H9 (cell line): ENCODE results near the gene HPGD. TPM values are rescaled to one million over a fixed set of nuclear protein-coding genes. Genes with fewer than 3 reads are reported as not detected.

ENCODE experiments used
- DNase-seq: peaks from one replicate; pipeline ENCODE4 v3.0.0-alpha.2; 2017
- H2AFZ ChIP-seq: one replicate; pipeline ENCODE4 v1.6.1; 2013; ENCODE audit warnings: mild to moderate bottlenecking, low read length, control low read depth, moderate library complexity
- H2AK5ac ChIP-seq: 2 replicates; pipeline ENCODE4 v1.6.1; 2013; ENCODE audit warnings: low read length, control low read depth, mixed read lengths; ENCODE audit not compliant: insufficient read length
- H2BK120ac ChIP-seq: one replicate; pipeline ENCODE4 v1.6.1; 2013; ENCODE audit warnings: low read depth, mild to moderate bottlenecking, low read length, control low read depth, inconsistent platforms; ENCODE audit not compliant: poor library complexity, severe bottlenecking
- H2BK12ac ChIP-seq: 2 replicates; pipeline ENCODE4 v1.6.1; 2013; ENCODE audit warnings: low read length, control low read depth, mixed read lengths, low read depth; ENCODE audit not compliant: insufficient read length
- H2BK15ac ChIP-seq: 2 replicates; pipeline ENCODE4 v1.6.1; 2013; ENCODE audit warnings: low read depth, low read length, control low read depth
- H2BK20ac ChIP-seq: one replicate; pipeline ENCODE4 v1.6.1; 2013; ENCODE audit warnings: low read depth, mild to moderate bottlenecking, low read length, control low read depth, inconsistent platforms; ENCODE audit not compliant: poor library complexity, severe bottlenecking
- H2BK5ac ChIP-seq: 2 replicates; pipeline ENCODE4 v1.6.1; 2013; ENCODE audit warnings: low read length, control low read depth, mixed read lengths; ENCODE audit not compliant: insufficient read length
- H3K14ac ChIP-seq: 2 replicates; pipeline ENCODE4 v1.6.1; 2013; ENCODE audit warnings: low read length, control low read depth; ENCODE audit not compliant: insufficient read depth
- H3K18ac ChIP-seq: 2 replicates; pipeline ENCODE4 v1.6.1; 2013; ENCODE audit warnings: low read depth, mild to moderate bottlenecking, mixed read lengths, low read length, control low read depth; ENCODE audit not compliant: insufficient read length
- H3K23ac ChIP-seq: 2 replicates; pipeline ENCODE4 v1.6.1; 2013; ENCODE audit warnings: low read length, control low read depth, mixed read lengths, low read depth; ENCODE audit not compliant: insufficient read length
- H3K23me2 ChIP-seq: 2 replicates; pipeline ENCODE4 v1.6.1; 2013; ENCODE audit warnings: low read depth, mild to moderate bottlenecking, mixed read lengths, low read length, control low read depth; ENCODE audit not compliant: insufficient read length, poor library complexity, severe bottlenecking
- H3K27ac ChIP-seq: 2 replicates; pipeline ENCODE4 v1.5.1; 2013; ENCODE audit warnings: low read length, control low read depth, mixed read lengths, low read depth; ENCODE audit not compliant: insufficient read length
- H3K27me3 ChIP-seq: 2 replicates; pipeline ENCODE4 v1.6.1; 2013; ENCODE audit warnings: low read length, control low read depth, inconsistent platforms; ENCODE audit not compliant: insufficient read depth
- H3K4ac ChIP-seq: 2 replicates; pipeline ENCODE4 v1.6.1; 2013; ENCODE audit warnings: low read depth, mild to moderate bottlenecking, control low read depth, inconsistent platforms, low read length, moderate library complexity
- H3K4me1 ChIP-seq: 2 replicates; pipeline ENCODE4 v1.6.1; 2013; ENCODE audit warnings: low read length, control low read depth, inconsistent platforms; ENCODE audit not compliant: insufficient read depth
- H3K4me2 ChIP-seq: 2 replicates; pipeline ENCODE4 v1.6.1; 2013; ENCODE audit warnings: low read length, control low read depth, mixed read lengths; ENCODE audit not compliant: insufficient read length, insufficient read depth
- H3K56ac ChIP-seq: 2 replicates; pipeline ENCODE4 v1.6.1; 2013; ENCODE audit warnings: low read depth, mild to moderate bottlenecking, mixed read lengths, low read length, control low read depth; ENCODE audit not compliant: insufficient read length
- H3K79me1 ChIP-seq: 2 replicates; pipeline ENCODE4 v1.6.1; 2013; ENCODE audit warnings: low read depth, mild to moderate bottlenecking, moderate library complexity, low read length, control low read depth, inconsistent platforms; ENCODE audit not compliant: insufficient read depth, poor library complexity, severe bottlenecking
- H3K79me2 ChIP-seq: 2 replicates; pipeline ENCODE4 v1.6.1; 2013; ENCODE audit warnings: low read length, control low read depth, inconsistent platforms; ENCODE audit not compliant: insufficient read depth
- H3K9ac ChIP-seq: 2 replicates; pipeline ENCODE4 v1.6.1; 2013; ENCODE audit warnings: low read length, control low read depth, mixed read lengths; ENCODE audit not compliant: insufficient read length; ENCODE audit errors: extremely low read depth
- H3K9me3 ChIP-seq: one replicate; pipeline ENCODE4 v1.6.1; 2013; ENCODE audit warnings: low read depth, low read length, inconsistent platforms; ENCODE audit not compliant: control insufficient read depth
- H3T11ph ChIP-seq: one replicate; pipeline ENCODE4 v1.6.1; 2013; ENCODE audit warnings: mild to moderate bottlenecking, low read length, control low read depth, inconsistent platforms
- H4K20me1 ChIP-seq: one replicate; pipeline ENCODE4 v1.6.1; 2013; ENCODE audit not compliant: control insufficient read depth, insufficient read length, insufficient read depth
- H4K5ac ChIP-seq: 2 replicates; pipeline ENCODE4 v1.6.1; 2013; ENCODE audit warnings: low read depth, mild to moderate bottlenecking, mixed read lengths, low read length, control low read depth; ENCODE audit not compliant: insufficient read length
- H4K8ac ChIP-seq: replicated peaks from 2 replicates; pipeline ENCODE4 v1.6.1; 2013; ENCODE audit warnings: low read length, control low read depth, mixed read lengths, low read depth; ENCODE audit not compliant: insufficient read length
- H4K91ac ChIP-seq: 2 replicates; pipeline ENCODE4 v1.6.1; 2013; ENCODE audit warnings: low read depth, mild to moderate bottlenecking, moderate library complexity, mixed read lengths, low read length, control low read depth; ENCODE audit not compliant: insufficient read length
- H3K27ac Mint-ChIP-seq, 3 experiments: 2 replicates in 2 of 3; 3 replicates in 1 of 3; pipeline ENCODE4 v1.8.0; 2020 to 2021; ENCODE audit warnings: mixed read lengths in 3 of 3, mild to moderate bottlenecking in 1 of 3, moderate library complexity in 1 of 3
- H3K27me3 Mint-ChIP-seq: 2 replicates; pipeline ENCODE4 v1.8.0; 2021; ENCODE audit warnings: low read depth, mild to moderate bottlenecking, moderate library complexity, mixed read lengths
- H3K36me3 Mint-ChIP-seq, 3 experiments: 2 replicates in 2 of 3; 3 replicates in 1 of 3; pipeline ENCODE4 v1.8.0; 2020 to 2021; ENCODE audit warnings: low read depth in 3 of 3, mixed read lengths in 3 of 3; ENCODE audit not compliant: insufficient read depth in 1 of 3
- H3K4me1 Mint-ChIP-seq, 2 experiments: 2 replicates each; pipeline ENCODE4 v1.8.0; 2020; ENCODE audit warnings: mixed read lengths in 2 of 2
- H3K4me3 Mint-ChIP-seq, 2 experiments: 2 replicates in 1 of 2; 3 replicates in 1 of 2; pipeline ENCODE4 v1.8.0; 2020 to 2021; ENCODE audit warnings: mild to moderate bottlenecking in 2 of 2, mixed read lengths in 2 of 2, moderate library complexity in 1 of 2
- H3K9me3 Mint-ChIP-seq, 2 experiments: 2 replicates in 1 of 2; 3 replicates in 1 of 2; pipeline ENCODE4 v1.8.0; 2020; ENCODE audit warnings: mild to moderate bottlenecking in 2 of 2, mixed read lengths in 2 of 2, moderate library complexity in 1 of 2
- WGBS: extraction: QIAGEN DNeasy Blood & Tissue Kit; methylation state at CpG from one replicate; pipeline ENCODE4 v1.1.7; 2013; ENCODE audit warnings: missing lambda C conversion rate, low lambda C conversion rate, mixed read lengths; ENCODE audit not compliant: insufficient read length; ENCODE audit errors: extremely low coverage; 5-methylcytosine and 5-hydroxymethylcytosine counted together
- total RNA-seq: library from RNA; stranded (reverse); gene quantifications from 2 replicates; pipeline ENCODE4 v1.2.1, GENCODE V29; 2021
- TF ChIP-seq, protein P1 (sequence below): fragments of 200-600 bp; sonication (generic); conservative IDR thresholded peaks from 3 replicates; pipeline ENCODE4 v1.8.0; 2021; ENCODE audit warnings: antibody characterized with exemption, mild to moderate bottlenecking

Gene HPGD
- total RNA-seq, 1 experiment from 2014 or later, result 16.8 TPM

- H2BK20ac ChIP-seq, result no peak overlapping the region
- Mint-ChIP-seq H3K27me3 (peaks cover 6% of the 10 kb centered on the region), H3K27ac (no peak overlapping the region), H3K9me3 (no peaks in the 10 kb centered on the region), H3K36me3 (no peaks in the 10 kb centered on the region; a peak in 1 of 7 replicates), H3K4me3 (no peak overlapping the region), H3K4me1 (peaks cover 2 to 5% of the 10 kb centered on the region in 2 experiments; a peak in 2 of 4 replicates)
- no peaks in the 10 kb centered on the region for H3K9me3 ChIP-seq
- no peak overlapping the region for H4K91ac ChIP-seq
- H4K20me1 ChIP-seq, result no peaks in the 10 kb centered on the region
- no peak for DNase-seq
- H3K14ac ChIP-seq, result no peak overlapping the region
- no peak overlapping the region for H2BK15ac ChIP-seq
- H3K79me2 ChIP-seq, result no peaks in the 10 kb centered on the region
- no peak overlapping the region for H3K9ac ChIP-seq
- no peaks in the 10 kb centered on the region for H3K4me1 ChIP-seq
- H3K18ac ChIP-seq, result no peak overlapping the region
- no CpG with 5 or more reads among the region's 1 CpG for WGBS
- H3K56ac ChIP-seq, result no peak overlapping the region
- no peak overlapping the region for H2BK5ac ChIP-seq
- no peak overlapping the region for H2BK12ac ChIP-seq
- H2AFZ ChIP-seq, result no peak overlapping the region
- no peak overlapping the region for H4K8ac ChIP-seq
- H4K5ac ChIP-seq, result no peak overlapping the region
- H3K4me2 ChIP-seq, result no peak overlapping the region
- H3K4ac ChIP-seq, result no peak overlapping the region
- peaks cover 3% of the 10 kb centered on the region; the same call in 1 of the 2 replicates for H3K27me3 ChIP-seq
- no peak overlapping the region for H3T11ph ChIP-seq
- no peaks in the 10 kb centered on the region for H3K79me1 ChIP-seq
- TF ChIP-seq, protein P1, sequence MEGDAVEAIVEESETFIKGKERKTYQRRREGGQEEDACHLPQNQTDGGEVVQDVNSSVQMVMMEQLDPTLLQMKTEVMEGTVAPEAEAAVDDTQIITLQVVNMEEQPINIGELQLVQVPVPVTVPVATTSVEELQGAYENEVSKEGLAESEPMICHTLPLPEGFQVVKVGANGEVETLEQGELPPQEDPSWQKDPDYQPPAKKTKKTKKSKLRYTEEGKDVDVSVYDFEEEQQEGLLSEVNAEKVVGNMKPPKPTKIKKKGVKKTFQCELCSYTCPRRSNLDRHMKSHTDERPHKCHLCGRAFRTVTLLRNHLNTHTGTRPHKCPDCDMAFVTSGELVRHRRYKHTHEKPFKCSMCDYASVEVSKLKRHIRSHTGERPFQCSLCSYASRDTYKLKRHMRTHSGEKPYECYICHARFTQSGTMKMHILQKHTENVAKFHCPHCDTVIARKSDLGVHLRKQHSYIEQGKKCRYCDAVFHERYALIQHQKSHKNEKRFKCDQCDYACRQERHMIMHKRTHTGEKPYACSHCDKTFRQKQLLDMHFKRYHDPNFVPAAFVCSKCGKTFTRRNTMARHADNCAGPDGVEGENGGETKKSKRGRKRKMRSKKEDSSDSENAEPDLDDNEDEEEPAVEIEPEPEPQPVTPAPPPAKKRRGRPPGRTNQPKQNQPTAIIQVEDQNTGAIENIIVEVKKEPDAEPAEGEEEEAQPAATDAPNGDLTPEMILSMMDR, result no peak
- peaks cover under 1% of the 10 kb centered on the region for H3K23me2 ChIP-seq
- H2BK120ac ChIP-seq, result no peak overlapping the region
- no peak overlapping the region for H2AK5ac ChIP-seq
- H3K23ac ChIP-seq, result no peak overlapping the region
- H3K27ac ChIP-seq, result no peak overlapping the region
Observed at GRCh38 chr4:174516794-174517193, 5.5 kb downstream of the HPGD start.
